NCI-H128 (cell line): ENCODE data around the gene MYOCD.

Source experiments
- DNase-seq: peaks from one replicate; lab custom pipeline; 2025; ENCODE audit not compliant: unreplicated experiment; lab: John Stamatoyannopoulos, UW

The MYOCD gene

DNA sequence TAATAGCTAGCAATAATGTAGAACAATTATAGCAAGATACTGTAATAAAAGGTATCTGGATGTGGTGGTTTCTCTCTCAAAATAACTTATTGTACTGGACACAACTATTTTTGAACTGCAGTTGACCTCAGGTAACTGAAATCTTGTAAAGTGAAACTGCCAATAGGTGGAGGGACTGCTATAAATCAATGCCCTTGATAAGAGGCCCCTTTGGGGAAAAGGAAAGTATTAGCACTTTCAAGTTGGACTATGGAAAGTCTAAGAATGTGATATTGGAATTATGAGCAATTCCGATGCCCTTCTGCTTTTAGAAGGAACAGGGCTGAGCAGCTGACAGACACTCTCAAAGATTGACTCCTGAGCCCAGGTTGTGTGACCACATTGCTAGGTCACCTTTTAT lies 79.1 kb downstream of the MYOCD start:
- no peak for DNase-seq

DNA sequence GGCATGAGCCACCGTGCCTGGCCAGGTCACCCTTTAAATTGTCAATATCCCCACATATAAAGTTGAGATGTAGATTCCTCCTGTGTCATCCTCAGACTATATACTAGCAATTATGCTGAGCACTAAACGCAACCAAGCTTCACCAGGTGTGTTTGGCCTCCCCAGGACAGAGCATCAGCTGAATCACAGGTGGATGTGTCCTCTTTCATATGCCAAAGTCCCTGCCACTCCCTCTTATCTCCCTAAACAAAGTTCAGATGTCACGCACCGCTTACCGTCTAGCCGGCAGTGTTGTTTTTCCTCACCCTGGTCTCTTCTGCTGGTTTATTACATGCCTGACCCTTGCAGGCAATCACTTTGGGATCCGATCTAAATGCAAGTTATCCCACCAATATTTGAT lies 79.8 kb downstream of the MYOCD start:
- no peak for DNase-seq

DNA sequence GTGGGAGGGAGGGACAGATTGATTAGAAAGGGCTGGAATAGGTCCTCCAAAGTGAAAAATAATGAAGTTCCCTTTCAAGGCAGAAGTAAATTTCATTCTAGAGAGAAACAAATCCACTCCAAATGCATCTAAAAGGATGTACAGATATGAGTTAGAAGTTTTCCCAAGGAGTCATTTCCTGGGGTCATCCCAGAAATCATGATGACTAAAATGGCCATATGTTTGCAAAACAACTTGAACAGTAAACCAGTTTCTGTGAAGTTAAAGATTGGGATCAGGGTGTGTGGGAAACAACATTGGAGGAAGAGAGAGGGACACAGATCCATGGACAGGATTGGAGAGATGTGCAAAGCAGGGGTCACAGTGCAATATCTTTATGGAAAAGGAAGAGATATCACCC lies 91.1 kb downstream of the MYOCD start:
- DNase-seq = no peak

DNA sequence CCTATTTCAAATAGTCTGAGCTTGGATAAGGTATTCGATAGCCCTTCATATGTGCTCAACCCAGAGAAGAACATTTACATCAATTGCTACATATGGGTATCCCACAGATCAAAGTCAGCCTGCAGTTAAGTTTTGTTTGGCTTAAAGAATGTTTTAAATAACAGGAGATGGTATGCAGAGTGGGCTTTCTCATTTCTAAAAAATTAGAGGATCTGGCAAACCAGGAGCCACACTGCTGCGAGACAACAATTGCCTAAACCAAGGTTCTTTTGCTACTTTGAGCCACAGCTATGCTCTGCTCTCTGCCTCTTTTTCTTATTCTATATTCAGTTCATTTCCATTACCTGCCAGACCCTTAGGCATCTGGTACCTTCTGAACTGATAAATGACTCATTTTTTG lies 93.4 kb downstream of the MYOCD start:
- no peak for DNase-seq

DNA sequence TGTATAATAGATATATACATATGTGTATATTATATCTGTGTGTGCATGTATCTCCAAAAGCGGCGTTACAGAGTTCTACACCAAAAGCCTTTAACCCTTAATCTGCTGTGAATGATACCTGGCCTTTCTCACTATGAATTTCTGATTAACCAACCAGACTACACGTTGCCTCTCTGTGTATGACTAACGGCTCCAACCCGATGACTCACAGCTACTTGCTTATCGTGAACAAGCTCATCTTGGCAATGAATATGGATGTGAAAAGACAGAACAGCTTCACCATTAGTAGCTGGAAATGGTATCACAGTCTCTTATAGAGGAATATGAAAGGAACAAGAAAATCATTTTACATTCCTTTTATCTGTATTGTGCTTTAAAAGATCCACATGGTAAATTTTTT lies 99.9 kb downstream of the MYOCD start:
- no peak for DNase-seq

DNA sequence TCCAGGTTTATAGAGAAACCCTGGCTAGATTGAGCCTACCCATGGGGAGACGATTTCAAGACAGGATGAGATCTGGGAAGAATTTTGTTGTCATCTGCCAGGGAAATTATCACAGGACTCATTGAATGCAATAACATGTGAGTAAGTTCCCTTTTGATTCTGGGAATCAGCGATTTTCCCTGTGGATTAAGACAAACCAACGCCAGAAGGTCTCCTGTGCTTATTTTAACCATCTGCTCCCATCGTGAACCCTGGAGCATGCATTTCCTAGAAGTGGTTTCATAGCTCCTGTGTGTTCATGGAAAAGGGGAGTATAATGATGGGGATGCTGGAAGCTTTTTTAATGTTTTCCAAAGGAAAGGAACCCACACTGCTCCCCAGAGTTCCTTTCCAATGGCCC lies 102.6 kb downstream of the MYOCD start:
- DNase-seq = no peak

DNA sequence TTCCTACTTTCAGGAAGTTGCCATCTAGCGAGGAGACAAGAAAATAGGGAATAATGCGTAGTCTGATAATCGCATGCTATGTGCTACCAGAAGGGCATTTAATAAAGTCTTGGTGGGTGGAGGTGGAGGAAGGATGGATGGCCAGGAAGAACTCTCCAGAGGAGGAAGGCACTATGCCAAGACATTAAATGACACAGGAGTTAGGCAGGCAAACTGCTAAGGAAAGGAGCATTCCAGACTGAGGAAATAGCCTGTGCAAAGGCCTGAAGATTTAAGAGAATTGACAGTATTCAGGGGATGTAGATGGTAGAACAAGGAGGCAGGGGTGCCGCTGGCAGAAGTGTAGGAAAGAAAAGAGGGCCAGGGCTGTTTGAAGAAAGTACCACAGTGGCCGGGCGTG lies 104.3 kb downstream of the MYOCD start:
- no peak for DNase-seq

DNA sequence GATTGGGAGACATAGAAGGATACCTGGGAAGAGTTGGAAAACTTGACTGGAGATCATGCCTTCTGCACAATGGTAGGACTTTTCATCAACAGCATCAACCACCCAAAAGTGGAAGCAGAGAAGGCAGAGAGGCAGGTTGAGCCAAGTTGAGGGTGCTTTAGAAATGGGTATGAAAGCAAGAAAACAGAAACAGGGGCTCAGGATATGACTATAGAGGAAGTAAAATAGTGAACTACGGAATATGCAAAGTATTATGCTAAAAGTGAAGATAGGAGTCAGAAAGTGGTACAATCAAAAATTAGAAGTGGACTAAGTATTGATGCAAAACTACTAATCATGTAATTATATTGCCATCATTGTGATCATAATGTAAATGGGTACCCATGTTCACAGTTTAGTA lies 107.5 kb downstream of the MYOCD start:
- no peak for DNase-seq

DNA sequence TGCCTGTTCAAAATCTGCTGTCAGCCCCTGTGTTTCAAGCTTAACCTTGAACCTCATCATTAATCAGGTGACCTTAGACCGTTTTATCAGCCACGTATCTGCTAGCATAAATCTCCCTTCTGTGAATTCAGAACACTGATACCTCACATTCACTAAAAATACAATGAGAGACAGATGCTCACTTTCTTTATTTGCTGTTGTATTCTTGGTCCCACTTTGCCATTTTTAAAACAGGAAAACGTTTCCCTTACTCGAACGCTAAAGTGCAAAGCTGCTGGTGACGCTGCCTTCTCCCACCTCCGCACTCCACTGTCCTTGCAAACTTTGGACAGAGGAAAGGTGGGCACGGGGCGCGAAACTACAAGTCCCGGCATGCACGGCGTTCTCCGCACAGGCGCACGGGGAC lies 123.4 kb downstream of the MYOCD start:
- DNase-seq = no peak

DNA sequence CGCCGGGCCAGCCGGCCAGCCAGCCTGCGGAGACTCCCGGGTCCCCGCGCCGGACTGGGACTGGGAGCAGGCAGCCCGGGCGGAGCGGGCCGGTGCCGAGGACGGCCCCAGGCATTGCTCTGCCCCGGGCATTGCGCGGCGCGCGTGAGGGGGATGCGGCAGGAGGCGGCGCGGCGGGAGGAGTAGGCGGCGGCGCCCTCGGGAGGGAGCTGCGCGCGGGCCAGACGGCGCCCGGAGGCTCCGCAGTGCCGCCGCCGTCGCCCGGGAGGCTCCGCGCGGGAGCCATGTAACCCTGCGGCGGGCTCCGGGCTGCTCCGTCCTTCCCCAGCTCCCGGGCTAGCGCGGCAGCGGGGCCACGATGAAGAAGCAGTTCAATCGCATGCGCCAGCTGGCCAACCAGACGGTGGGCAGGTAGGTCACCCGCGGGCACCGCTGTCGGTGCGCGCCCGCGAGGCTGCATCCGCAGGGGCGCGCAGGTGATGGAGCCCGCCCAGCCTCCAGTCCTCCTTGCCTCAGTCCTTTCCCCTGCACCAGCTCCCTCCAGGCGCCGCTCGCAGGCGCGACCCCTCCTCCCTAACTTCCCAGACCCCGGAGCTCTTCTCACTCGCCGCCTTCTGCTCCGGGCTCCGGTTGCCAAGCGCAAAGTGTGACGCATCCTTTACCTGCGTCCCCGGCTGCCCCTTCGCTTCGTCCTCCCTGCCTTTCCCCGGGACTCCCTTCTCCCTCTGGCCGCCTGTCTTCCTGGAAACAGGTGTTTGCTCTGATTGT lies 124.0 kb downstream of the MYOCD start, which contains the start of gene ARHGAP44:
TSS of gene ARHGAP44 (plus strand) at position 18 of the 768 bp plus-strand sequence. CDS start at position 359, 341 bp downstream.
- DNase-seq = no peak

DNA sequence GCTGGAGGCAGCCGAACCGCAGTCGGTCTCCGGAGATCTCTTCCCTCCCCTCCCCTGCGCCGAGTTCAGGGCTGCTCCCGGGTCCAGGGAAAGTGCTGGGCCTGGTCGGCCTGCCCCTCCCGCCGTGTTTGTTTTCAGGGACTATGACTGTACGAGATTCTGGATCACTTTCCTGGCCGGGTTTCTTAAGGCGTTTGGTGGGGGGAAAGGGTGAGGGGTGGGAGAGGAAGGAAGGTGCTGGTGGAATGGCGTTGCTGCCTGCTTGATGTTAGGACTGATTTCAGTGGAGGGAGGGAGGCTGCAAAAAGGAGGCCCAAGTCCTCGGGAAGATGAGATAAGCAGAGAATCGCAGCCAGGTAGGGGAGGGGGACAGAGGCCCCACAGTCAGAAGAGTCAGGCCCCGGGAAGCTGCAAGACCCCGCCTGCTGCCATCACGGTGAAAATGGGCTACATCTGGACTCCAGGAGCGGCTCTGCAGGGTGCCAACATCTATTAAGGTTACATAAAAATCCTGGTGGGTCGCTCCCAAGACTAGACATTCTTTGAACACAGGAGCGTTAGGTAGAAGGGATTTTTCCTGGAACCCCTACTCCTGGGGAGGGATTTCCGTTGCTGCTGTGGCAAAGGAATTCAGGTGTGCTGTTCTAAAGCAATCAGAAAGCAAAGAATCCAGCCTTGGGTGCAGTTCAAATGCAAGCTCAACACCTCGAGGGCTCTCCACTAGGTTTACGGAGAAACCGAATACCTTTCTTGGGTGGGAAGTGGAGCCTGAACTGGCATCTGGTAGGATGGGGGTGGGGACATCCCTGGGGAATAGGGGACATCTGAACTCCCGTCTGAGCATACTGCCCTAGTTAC lies 124.8 kb downstream of the MYOCD start:
- no peak for DNase-seq

DNA sequence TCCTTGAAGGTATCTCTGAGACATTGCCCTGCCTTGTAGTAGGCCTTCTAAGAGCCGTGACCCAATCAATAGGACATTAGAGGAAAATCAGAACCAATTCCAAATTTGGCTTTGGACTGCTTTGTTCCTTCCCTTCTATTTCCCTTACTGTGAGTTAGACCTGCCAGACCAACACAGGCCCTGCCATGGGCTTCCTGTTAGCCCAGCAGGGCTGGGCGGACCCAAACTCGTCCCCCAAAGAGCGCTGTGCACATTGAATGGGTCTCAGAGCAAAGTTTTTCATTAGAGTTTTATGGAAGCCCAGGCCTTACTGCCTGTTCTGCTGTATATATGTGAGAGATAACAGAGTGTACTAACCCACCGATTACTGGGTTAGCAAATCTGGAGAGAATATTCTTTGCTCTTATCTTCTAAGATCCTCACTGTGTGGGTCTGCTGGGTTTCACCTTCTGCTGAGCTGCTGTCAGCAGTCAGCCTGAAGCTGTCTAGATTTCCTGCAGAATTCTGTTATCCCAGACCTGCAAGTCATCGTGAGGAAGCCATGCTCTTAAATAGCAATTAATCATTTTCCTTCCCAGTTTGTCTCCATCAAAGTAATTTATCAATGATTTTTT lies 129.3 kb downstream of the MYOCD start:
- no peak for DNase-seq

DNA sequence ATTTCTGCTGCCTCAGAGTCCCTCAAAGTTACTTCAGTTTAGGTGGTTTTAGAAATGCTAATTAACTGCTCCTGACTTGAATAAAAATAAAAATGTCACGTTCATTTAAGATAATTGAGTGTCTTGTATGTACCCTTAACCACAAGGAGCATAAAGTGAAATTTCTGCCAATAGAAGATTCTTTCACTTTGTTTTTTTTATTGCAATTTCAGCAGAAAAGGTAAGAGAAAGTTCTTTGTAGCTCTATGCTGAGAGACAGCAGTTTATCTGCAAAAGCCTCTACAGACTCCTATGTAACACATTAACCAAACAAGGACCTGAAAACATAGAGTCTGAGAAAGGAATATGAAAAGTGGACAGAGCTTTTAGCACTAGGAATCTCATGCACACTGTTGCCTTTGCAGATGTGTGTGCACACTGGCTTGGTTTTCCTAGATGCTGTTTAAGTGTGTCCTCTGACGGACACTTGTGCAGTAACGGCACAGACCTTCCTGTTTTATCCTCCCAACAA lies 135.2 kb downstream of the MYOCD start:
- DNase-seq = no peak

DNA sequence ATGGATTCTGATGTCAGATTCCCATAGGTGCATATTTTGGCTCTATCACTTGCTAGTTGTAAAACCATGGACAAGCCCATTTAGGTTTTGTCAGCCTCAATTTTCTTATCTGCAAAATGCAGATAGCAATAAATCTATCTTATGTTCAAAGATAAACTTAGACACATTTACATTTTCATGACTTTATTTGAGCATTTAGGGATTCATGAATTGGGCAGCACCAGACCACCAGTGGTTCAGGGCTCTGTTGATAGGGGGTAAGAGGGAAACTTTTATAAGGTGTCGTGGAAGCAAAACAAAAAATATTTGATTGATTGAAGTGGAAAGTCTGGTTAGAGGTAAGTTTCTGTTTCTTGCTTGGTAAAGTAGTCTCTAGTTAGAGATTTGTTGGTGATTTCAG lies 140.9 kb downstream of the MYOCD start:
- DNase-seq = no peak

DNA sequence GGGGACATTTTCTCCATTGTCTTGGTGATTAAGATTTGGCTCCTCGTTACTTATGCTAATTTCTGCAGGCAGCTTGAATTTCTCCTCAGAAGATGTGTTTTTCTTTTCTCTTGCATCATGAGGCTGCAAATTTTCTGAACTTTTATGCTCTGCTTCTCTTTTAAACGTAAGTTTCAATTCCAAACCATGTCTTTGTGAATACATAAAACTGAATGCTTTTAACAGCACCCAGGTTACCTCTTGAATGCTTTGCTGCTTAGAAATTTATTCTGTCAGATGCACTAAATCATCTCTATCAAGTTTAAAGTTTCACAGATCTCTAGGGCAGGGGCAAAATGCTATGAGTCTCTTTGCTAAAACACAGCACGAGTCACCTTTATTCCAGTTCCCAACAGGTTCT lies 143.0 kb downstream of the MYOCD start:
- DNase-seq = no peak

DNA sequence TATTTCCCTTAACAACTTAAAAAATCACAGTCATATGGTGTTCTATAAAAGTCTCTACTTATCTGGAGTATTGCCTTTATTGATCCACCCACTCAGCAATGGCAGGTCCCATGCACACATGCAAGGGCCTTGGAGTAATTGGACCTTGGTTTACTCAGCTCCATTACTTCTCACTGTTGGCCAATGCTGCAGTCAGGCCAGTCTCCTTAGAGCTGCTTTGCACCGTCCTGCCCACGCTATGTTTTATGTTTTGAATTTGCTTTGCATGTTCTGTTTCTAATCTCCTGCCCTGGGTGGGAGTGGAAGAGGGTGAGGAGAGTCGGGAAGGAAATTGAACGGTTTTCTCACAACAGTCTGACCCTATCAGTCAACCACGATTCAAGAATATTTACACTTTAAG lies 147.2 kb downstream of the MYOCD start:
- no peak for DNase-seq

DNA sequence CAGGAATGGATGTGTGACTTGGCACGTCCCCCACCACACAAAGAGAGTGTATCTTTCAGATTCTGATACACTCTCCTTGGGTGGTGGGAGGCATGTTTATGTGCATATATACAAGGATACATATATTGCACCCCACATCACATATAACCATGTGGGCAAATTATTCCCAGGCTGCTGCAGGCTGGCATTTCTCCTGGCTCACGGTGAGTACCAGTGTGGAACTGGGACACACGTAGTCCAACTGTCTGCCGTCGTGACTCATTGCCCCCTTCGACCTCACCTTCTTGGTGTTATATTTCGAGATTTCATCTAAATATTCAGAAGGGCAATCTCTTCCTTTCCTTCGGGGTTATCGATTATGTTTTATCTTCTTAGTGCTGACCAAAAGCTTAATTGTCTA lies 148.0 kb downstream of the MYOCD start:
- DNase-seq = no peak

DNA sequence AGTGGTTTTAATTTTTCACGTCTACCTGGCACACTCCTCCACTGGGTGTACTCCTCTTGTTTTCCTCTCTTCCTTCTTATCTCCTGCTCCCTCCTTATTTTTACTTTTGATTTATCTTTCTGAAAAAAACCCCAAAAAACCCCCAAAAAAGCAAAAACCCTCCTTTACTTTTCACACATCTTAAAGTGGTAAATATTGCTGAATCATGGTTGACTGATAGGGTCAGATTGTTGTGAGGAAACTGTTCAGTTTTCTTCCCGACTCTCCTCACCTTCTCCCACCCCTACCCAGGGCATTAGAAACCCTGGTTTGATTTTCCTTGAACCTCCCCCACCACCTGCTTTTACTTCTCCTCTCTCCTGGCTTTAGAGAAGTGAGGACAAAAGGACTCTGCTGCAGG lies 149.0 kb downstream of the MYOCD start:
- DNase-seq = no peak

DNA sequence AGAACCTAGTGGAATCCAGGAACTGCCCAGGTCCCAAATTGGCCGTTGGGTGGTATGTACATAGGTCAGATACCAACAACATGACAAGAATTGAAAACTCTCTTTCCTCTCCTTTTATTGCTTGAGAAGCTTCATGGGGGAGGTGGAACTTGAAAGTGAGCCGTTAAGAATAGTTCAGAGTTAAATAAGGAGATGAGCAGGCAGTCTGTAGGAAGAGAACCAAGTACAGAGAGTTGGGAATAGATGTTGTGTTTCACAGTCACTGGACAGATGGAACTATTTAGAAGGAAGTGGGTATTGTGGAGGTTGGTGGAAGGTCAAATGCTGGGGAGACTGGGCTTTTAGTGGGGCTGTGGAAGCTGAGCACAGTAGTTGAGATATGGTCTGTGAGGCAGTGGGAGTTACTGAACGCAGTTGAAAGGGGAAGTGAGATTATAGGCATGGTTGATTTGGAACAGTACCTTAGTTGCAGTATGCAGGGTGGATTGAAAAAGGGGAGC lies 150.0 kb downstream of the MYOCD start:
- DNase-seq = no peak
